HepG2 (cell line): ENCODE results near the gene NSMF.

Experiments
- CTCF ChIP-seq: sonication (generic); formaldehyde crosslinking; IDR thresholded peaks from 2 replicates; pipeline ENCODE4 v1.5.0; 2020; ENCODE audit warnings: mild to moderate bottlenecking, missing genetic modification reagents, moderate library complexity
- FOXM1 ChIP-seq: sonication (generic); formaldehyde crosslinking; IDR thresholded peaks from 2 replicates; pipeline ENCODE4 v1.5.0; 2020; ENCODE audit warnings: missing genetic modification reagents
- HMG20A ChIP-seq: IDR thresholded peaks from 2 replicates; pipeline ENCODE4 v1.6.1; 2016; ENCODE audit warnings: borderline replicate concordance
- SIN3A ChIP-seq: IDR thresholded peaks from 2 replicates; pipeline ENCODE4 v1.6.1; 2011; ENCODE audit warnings: low read depth, mild to moderate bottlenecking, control low read depth, low read length, borderline replicate concordance
- TERF1 ChIP-seq: sonication (generic); formaldehyde crosslinking; IDR thresholded peaks from 2 replicates; pipeline ENCODE4 v1.8.0; 2022; ENCODE audit warnings: mild to moderate bottlenecking, missing genetic modification reagents, moderate library complexity
- ZNF780A ChIP-seq: sonication (generic); formaldehyde crosslinking; IDR thresholded peaks from 2 replicates; pipeline ENCODE4 v1.8.0; 2022; ENCODE audit warnings: mild to moderate bottlenecking, missing genetic modification reagents, moderate library complexity
- ZNF883 ChIP-seq: sonication (generic); formaldehyde crosslinking; IDR thresholded peaks from 2 replicates; pipeline ENCODE4 v1.5.1; 2020; ENCODE audit warnings: mild to moderate bottlenecking, missing genetic modification reagents; ENCODE audit errors: not compliant biosample characterization

GRCh38 chr9:137461663-137462395 lies 2.7 kb upstream of the NSMF start:
- no peak for TF ChIP-seq ZNF883 (CRISPR knock-in tag)
- no peak for TF ChIP-seq SIN3A
- no peak for TF ChIP-seq TERF1 (CRISPR knock-in tag)
- TF ChIP-seq FOXM1 = no peak
- no peak for TF ChIP-seq ZNF780A (CRISPR knock-in tag)
- TF ChIP-seq CTCF (CRISPR knock-in tag) = no peak
- TF ChIP-seq HMG20A = no peak
